GM21825 (cell line): ENCODE data around the gene CREB5.

Experiments
- ATAC-seq: cut with Tn5 transposase; IDR thresholded peaks from one replicate; pipeline ENCODE4 v1.9.1; 2021; ENCODE audit warnings: mild to moderate bottlenecking, moderate library complexity; ENCODE audit not compliant: unreplicated experiment

The CREB5 gene

GRCh38 chr7:28433699-28434219, 21.4 kb downstream of the CREB5 start:
- no peak for ATAC-seq

- ATAC-seq = no peak
These were observed 22.2 kb downstream of the CREB5 start for GRCh38 chr7:28434510-28434909.

- ATAC-seq = no peak
These were observed 22.8 kb downstream of the CREB5 start for GRCh38 chr7:28435152-28435551.

GRCh38 chr7:28435732-28436378, 23.5 kb downstream of the CREB5 start:
- ATAC-seq = no peak

- ATAC-seq = no peak
These were observed 27.8 kb downstream of the CREB5 start for GRCh38 chr7:28440055-28440601.

GRCh38 chr7:28442540-28443420, 30.5 kb downstream of the CREB5 start:
- no peak for ATAC-seq

- no peak for ATAC-seq
These were observed 33.8 kb downstream of the CREB5 start for GRCh38 chr7:28446131-28446530.

- no peak for ATAC-seq
These were observed 34.8 kb downstream of the CREB5 start for GRCh38 chr7:28447071-28447470.

- no peak for ATAC-seq
These were observed 36.4 kb downstream of the CREB5 start for GRCh38 chr7:28448708-28449107.

GRCh38 chr7:28452681-28453080, 40.4 kb downstream of the CREB5 start:
- ATAC-seq = no peak

- no peak for ATAC-seq
These were observed 43.2 kb downstream of the CREB5 start for GRCh38 chr7:28455486-28455885.

- no peak for ATAC-seq
These were observed 43.7 kb downstream of the CREB5 start for GRCh38 chr7:28456044-28456443.

- ATAC-seq = no peak
These were observed 46.4 kb downstream of the CREB5 start for GRCh38 chr7:28458732-28459131.

- no peak for ATAC-seq
These were observed 47.0 kb downstream of the CREB5 start for GRCh38 chr7:28459306-28459705.

- ATAC-seq = no peak
These were observed 53.4 kb downstream of the CREB5 start for GRCh38 chr7:28465697-28466096.

- ATAC-seq = no peak
These were observed 54.0 kb downstream of the CREB5 start for GRCh38 chr7:28466341-28466740.

- ATAC-seq = no peak
These were observed 54.6 kb downstream of the CREB5 start for GRCh38 chr7:28466885-28467284.

- no peak for ATAC-seq
These were observed 57.2 kb downstream of the CREB5 start for GRCh38 chr7:28469562-28469961.

GRCh38 chr7:28470344-28470743, 58.0 kb downstream of the CREB5 start:
- ATAC-seq = no peak

- no peak for ATAC-seq
These were observed 60.0 kb downstream of the CREB5 start for GRCh38 chr7:28472332-28472731.

- ATAC-seq = no peak
These were observed 61.4 kb downstream of the CREB5 start for GRCh38 chr7:28473571-28474281.
